GM21447 (cell line): ENCODE results near the gene DGCR2.
"Not testable (repeated sequence)": the region's sequence is repeated elsewhere in the genome, so short reads cannot be mapped to it uniquely, and the experiment has no call there.

Experiments used
- ATAC-seq: cut with Tn5 transposase; IDR thresholded peaks from one replicate; pipeline ENCODE4 v1.9.1; 2021; ENCODE audit not compliant: unreplicated experiment

Gene DGCR2

DNA sequence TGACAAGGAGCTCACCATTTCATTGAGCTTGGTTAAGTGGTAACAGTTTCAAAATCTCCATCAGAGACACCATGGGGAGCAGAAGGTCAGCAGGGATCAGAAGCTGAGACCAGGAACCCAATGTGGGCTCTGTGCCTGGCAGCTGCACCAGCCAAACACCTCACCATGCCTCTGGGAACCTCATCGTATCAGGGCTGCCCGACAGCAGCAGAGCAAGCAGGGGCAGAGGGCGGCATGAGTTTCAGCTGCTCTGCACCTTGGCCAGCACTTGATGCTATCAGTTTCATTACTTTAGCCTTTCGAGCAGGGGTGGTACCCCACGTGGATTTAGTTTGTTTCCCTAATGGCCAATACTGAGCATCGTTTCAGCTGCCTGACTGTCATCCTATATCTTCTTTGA lies 77.8 kb downstream of the DGCR2 start:
- ATAC-seq: no peak

- no peak for ATAC-seq
These were observed 78.8 kb downstream of the DGCR2 start for GRCh38 chr22:19043121-19044085.

DNA sequence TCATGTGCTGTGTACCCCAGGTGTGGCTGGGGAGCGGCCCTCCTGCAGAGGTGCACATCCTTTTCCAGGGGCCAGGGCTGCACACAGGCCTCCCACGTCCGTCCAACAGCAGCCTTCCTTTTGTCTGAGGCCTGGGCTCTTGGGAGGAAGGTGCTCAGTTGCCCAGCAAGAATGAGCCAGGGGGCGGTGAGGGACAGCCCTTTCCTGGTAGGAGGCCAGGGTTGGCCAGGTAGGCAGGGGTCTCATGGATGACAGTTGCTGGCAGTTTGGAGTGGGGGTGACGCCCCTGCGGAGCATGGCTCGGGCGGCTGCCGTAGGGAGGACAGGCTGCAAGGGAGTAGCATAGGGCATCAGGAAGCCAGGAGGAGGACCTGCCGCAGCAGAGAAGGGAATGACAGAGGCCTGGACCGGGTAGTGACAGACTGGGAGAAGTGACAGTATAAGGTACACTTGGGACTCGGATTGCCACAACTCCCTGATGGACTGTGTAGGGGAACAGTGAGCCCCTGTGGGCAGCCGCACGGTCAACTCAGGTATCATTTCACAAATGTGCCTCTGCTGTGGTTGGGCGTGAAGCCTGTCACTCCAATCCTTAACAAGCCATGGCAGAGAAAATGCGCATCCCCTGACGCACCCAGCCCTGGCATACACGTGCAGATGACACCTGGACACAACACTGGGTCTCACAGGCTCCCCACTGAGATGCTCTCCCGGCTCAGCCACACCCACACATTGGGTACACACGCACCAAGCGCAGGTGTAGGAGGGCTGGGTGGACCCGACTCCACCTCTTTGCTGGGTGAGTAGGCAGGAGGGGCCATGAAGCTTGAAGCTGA lies 79.7 kb downstream of the DGCR2 start:
- ATAC-seq: no peak

- ATAC-seq: no peak
These were observed 80.5 kb downstream of the DGCR2 start for GRCh38 chr22:19041704-19042074.

- ATAC-seq: no peak
These were observed 81.1 kb downstream of the DGCR2 start for GRCh38 chr22:19040888-19041703.

GRCh38 chr22:19040391-19040861 lies 81.8 kb downstream of the DGCR2 start:
- no peak for ATAC-seq

- no peak for ATAC-seq
These were observed 82.4 kb downstream of the DGCR2 start for GRCh38 chr22:19039796-19040280.

- ATAC-seq: no peak
These were observed 82.8 kb downstream of the DGCR2 start for GRCh38 chr22:19039448-19039780.

GRCh38 chr22:19038728-19039447 lies 83.3 kb downstream of the DGCR2 start:
- ATAC-seq: no peak

GRCh38 chr22:19038164-19038546 lies 84.1 kb downstream of the DGCR2 start:
- ATAC-seq: no peak

DNA sequence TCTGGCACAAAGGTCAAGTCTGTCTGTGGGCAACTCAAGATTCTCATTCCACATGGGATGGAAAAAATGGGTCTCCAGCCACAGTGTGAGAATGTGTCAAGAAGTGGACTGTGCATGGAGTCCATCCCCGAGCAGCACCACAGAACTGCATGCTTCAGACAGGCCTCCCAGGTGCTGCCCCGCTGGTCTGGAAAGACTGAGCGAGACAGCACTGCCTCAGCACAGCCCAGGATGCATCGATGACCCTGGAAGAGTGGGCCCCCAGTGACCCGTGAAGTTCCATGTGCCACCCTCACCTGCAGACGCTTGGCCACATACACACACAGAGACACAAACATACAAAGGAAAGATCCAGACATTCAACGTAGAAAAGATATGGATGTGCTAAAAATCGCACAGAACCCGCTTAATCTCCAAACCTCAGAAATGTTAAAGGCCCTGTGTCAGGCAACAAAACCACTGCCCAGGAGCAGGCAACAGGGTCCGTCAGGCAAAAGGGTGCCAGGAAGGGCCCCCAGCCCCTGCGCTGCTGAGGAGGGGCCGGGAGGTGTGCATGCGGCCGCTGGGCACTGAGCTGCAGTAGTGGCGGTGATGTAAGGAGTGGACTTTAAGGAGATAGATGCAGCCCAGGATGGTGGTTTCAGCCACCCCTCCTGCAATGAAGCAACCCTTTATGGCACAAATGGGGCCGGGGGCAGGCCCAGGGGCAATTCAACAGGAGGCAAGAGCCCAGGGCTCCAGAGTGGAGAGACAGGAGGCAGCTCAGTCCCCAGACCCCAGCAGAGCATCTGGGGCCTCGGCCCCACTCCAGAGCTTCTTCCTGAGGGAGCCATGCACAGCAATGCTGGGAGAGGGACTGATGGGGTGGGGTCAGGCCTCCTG lies 84.7 kb downstream of the DGCR2 start:
- ATAC-seq: no peak

DNA sequence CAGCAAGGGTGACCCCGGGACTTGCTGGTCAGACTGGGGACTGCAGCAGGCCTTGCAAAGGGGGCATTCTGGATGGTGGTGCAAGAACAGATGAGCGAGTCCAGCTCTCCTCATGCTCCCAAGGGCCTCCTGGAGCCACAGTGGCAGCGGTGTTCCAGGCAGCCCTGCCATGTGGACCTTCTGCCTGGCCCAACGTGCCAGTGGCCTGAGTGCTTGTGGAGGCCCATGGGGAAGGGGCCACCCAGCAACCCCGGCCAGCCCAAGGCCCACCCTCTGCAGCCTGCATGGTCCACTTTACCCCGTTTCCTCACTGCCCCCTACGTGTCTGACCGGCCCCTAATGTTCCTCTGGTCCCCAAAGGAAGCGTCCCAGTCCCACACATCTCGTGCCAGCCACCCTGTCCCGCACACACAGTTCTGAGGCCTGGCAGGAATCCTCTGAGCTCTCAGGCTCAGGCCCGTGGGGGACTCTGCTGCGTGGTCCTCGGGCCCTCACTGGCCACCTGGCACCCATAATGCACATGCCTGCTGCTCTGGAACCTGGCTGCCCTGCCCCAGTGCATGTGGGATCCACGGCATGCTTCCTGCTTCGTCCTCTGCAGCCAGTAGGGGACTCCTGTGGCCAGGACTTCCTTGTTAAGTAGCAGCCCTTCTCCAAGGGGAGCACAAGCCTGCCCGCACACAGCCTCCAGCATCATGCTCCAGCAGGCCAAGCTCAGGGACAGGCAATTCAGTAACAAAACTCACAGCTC lies 85.5 kb downstream of the DGCR2 start:
- ATAC-seq: no peak

DNA sequence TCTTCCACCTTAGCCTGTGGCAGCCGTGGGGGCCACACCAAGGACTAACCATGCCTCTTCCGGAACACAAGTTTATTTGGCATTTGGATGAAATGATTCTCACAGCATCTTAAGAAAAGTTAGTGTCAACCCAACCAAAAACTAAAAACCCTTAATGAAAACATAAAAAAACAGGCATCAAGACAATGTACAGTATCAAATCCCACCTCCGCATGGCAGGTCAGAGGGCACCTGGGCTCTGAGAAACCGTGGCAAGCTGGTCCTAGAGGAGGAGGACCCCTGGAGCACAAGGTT lies 86.0 kb downstream of the DGCR2 start:
- no peak for ATAC-seq

- no peak for ATAC-seq
These were observed 86.6 kb downstream of the DGCR2 start for GRCh38 chr22:19035474-19036228.

- ATAC-seq: not testable (repeated sequence)
These were observed 87.1 kb downstream of the DGCR2 start for GRCh38 chr22:19035126-19035473.

- ATAC-seq: not testable (repeated sequence)
These were observed 87.5 kb downstream of the DGCR2 start for GRCh38 chr22:19034724-19035120.

- not testable (repeated sequence) for ATAC-seq
These were observed 88.0 kb downstream of the DGCR2 start for GRCh38 chr22:19034031-19034723.

- not testable (repeated sequence) for ATAC-seq
These were observed 88.7 kb downstream of the DGCR2 start for GRCh38 chr22:19033568-19033905.
